ENCODE data around the gene NCR3LG1.

Gene NCR3LG1

DNA sequence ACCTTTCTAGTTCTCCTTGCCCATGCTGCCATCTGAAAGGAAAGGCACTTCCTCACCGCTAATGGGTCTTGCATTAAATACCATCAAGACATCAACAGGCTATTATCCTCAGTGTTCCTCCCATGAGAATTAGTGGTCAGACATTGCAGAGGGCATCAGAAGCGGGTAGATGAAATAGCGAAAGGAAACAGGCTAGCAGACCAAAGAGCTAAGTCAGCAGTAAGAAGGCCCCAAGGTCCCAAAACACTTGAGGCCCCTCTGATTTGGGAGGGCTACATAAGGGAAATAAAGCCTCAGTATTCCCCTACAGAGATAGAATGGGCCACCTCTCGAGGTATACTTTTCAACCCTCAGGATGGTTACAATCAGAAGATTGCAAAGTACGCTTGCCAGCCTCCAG, 23.9 kb downstream of the NCR3LG1 start:
- DNase-seq, result no peak

DNA sequence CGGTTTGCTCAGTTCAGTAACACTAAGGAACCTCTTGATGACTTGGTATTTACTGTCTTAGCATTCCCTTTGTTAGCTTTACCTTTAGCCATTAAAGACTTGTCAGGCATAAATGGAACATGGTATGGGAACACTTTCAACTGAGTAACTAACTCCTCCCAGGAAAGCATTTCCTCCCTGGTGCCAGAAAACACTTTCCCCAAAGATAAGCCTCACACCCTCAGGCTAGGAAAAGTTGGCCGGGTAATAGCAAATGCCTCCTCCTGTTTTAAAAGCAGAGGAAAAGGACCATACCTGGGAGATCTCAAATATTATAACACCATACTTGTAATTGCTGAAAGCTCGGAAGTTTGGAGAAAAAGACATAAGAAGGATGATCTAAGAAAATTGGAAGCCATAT, 24.9 kb downstream of the NCR3LG1 start:
- DNase-seq, result no peak

DNA sequence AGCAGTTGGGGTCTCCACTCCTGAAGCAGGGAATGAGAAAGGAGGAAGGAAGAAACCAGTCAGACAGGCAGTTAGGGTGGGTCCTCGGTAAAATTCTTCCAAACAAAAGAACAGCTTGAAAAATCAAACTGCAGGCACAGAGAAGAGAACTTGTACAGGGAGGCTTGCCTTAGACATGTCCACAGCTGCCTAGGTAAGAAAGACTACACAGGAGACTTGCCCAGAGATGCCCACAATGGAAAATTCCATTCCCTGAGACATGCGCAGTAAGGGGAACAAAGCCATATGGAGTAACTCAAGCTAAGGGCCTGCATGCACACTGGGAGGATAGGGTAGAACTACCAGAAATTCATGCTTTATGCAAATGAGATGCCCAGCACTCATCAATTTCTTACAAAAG, 27.1 kb downstream of the NCR3LG1 start:
- no peak for DNase-seq

DNA sequence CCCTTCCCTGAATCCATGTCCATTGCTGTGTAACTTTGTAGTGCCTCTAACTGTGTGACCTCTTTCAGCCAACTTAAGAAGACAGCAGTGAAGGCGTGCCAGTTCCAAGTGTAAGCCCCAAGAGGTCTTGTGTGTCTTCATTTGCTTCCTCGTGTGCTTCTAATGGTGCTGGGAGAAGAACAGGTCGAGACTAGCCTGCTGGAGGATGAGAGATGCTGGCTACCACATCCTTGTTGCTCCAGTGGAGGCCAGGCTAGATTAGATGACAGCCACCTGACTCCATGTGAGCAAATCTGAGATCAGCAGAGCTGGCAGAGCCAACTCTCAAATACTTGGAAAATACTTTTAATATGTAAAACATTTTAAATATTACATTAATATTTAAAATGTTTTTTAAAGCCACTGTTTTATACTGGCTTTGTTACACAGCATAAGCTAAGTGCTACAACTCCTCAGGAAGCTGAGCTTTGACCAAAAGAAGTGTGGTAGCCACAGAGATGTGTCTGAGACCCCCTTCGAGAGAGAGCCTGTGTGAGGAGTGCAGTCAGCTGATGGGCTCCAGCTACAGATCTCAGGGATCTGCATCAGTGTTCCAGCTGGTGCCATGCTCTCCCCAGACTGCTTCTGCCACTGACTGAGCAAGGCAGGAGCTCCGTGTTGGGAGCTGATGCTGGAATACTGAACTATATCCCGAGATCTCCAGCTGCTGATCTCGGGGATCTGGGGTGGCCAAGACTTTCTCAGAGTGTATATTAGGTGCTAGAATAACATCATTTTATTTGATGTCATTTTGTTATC, 28.0 kb downstream of the NCR3LG1 start:
- no peak for DNase-seq

DNA sequence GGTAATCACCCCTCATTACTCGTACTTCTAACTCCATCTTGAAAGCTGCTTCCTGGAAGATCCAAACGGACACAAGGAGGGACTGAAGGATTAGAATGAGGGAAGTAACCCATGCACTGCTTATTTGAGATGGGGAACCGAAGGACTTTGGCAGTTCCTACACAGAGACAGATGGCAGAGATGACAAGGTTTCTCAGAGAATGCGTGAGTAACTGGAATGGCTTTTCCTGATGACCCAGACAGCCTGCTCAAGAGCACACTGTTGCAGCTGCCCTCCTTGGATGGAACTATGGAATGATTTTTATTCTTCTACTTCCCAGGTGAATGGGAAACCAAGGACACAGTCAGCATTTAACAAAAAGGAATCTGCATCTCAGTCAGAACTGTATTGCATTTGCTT, 29.6 kb downstream of the NCR3LG1 start:
- no peak for DNase-seq

DNA sequence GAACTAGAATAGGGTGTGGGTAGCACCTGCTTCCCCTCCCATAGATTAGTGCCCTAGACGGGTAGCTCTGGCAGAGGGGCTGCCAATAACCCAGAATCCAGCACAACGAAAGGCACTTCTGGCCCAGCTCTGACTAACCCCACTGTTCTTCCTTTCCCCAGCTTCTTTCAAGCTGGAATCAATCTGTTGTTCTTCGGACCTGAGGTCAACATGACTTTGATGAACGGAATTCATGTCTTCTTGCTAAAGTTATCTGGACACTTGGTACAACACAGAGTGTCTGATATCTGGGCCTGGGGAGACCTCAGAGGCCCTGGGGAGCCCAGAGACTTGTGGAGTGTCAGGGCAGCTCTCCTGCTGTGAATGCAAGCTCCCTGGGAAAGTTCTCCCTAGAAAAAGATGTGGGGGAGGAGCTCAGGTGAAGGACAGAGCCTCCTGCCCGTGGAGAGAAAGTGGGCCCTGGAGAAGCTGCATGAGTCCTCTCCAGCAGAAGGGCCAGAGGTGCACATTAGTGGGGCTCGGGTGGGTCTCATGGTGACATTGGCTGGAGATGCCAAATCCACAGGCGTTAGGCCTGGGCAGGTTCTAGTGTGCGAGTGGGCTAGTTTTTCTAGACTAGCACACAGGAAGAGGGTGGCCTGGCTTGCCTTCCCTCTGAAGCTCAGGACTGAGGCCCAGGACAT, 30.6 kb downstream of the NCR3LG1 start:
- DNase-seq, result no peak

DNA sequence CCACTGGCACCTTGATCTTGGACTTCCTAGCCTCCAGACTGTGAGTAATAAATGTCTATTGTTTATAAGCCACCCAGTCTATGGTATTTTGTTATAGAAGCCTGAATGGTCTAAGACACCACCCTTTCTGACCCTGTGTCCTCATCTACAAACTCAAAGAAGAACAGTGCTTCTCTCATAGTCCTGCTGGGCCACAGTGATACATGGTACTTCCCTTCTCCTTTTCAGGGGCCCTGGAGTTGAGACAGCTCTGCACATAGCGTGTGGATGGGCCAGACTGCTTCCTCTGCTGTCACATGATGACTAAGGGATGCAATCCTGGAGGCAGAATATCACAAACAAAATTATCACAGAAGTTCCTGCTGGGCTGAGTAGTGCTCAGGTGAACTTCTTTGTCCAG, 31.9 kb downstream of the NCR3LG1 start:
- DNase-seq, result no peak

DNA sequence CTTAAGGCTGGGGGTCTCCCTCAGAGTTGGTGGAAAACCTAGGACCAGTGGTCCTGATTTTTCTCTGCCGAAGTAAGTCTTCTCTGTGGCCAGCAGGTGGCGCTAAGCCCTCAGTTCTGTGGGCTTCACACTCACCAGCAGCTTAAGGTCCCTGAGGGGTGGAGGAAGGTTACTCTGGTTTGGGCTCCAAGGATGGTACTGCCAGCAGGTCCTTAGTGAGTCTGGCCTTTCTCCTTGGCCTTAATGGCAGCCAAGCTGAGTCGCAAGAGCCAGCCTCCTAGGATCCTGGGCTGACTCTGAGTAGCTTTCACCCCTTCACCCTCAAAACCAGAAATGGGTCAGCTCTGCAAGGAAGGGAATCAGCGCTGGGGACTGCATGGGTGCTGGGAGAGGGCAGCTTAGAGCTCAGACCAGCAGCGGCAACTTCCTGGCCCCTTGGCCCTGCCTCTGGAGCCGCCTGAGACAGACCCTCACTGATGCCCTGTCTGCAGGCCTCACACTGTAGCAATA, 32.5 kb downstream of the NCR3LG1 start:
- no peak for DNase-seq

DNA sequence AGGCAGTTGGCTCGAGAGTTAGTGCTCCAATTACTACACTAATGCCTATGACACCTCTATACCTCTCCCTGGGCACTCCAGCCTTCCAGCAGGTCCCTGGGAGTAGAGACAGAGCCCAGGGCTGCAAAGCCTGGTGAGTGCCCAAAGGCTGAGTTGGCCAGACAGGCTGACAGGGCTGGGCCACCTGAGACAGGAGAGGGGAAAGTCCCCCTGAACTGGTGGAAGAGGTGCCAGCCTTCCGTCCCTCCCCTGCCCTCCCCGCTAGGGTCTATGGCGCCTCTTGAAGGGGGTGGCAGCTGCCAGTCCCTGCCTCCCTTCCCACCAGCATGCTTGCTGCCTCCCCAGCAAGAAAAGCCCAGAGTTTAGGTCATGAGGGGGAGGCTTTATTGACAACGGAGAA, 33.9 kb downstream of the NCR3LG1 start:
- no peak for DNase-seq

DNA sequence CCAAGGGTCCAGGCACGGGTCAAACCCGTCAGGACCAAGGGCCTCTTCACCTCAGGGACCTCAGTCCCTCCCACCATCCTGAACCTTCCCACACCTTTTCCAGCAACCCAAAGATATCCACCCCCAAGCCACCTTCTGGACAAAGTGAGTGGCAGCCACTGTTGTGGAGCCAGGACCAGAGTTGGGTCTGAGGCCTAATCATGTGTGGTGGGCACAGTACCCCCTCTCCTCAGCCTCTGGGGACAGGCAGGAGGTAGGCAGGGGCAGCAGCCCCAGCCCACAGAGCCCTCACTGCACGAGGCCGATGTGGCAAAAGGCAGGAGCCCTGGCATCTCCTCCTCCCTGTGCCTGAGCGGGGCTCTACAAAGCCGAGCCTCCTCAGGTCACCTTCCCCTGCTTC, 34.3 kb downstream of the NCR3LG1 start:
- DNase-seq, result no peak

DNA sequence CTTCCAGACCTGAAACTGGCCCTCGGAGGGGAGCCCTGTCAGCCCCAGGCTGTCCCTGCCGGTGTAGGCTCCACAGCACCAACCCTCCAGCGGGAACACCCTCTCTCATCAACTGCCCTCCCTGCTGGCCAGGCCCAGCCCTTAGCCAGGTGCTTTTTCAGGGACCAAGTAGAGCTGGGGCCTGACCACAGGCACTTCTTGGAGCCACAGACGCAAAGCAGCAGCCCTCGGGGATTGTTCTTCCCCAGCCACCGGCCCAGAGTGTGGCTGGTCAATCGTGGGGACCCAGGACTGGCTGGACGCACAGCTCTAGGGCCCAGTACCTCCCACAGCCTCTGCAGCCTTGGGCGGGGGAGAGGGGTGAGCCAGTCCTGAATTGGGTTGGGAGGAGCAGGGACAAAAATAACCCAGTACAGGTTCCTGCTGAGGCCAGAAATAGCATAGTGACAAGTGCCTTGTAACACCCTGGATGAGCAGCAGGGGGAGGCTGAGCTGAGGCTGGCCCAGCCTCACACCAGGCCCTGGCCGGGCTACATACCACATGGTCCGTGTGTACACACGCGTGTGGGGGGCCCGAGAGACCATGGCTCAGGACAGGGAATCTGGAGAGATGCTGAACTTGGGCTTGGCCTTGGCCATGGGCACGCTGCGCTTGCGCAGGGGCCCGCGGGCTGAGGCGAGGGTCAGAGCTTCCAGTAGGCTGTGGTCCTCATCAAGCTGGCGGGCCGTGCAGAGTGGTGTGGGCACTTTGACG, 34.9 kb downstream of the NCR3LG1 start:
- DNase-seq, result no peak

DNA sequence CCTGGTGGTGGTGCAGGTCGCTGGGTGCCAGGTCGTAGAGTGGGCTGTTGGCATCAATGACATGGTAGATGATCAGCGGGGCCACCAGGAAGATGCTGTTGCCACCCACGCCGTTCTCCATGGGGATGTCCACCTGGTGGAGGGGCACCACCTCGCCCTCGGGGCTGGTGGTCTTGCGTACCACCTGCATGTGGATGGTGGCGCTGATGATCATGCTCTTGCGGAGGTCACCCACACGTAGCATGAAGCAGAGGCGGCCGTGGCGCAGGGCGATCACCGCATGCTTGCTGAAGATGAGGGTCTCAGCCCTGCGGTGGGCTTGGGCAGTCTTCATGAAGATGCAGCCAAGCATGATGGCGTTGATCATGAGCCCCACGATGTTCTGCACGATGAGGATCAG, 35.7 kb downstream of the NCR3LG1 start:
- DNase-seq, result no peak

DNA sequence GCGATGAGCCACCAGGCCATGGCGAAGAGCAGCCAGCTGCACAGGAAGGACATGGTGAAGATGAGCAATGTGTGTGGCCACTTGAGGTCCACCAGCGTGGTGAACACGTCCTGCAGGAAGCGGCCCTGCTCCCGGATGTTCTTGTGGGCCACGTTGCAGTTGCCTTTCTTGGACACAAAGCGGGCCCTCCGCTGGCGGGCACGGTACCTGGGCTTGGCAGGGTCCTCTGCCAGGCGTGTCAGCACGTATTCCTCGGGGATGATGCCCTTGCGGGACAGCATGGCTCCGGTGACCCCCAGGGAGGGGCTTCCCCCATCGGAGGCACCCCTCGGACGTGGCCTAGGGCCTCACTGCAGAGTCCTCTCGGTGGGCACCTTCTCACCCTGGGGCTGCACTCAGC, 36.2 kb downstream of the NCR3LG1 start:
- DNase-seq, result no peak

DNA sequence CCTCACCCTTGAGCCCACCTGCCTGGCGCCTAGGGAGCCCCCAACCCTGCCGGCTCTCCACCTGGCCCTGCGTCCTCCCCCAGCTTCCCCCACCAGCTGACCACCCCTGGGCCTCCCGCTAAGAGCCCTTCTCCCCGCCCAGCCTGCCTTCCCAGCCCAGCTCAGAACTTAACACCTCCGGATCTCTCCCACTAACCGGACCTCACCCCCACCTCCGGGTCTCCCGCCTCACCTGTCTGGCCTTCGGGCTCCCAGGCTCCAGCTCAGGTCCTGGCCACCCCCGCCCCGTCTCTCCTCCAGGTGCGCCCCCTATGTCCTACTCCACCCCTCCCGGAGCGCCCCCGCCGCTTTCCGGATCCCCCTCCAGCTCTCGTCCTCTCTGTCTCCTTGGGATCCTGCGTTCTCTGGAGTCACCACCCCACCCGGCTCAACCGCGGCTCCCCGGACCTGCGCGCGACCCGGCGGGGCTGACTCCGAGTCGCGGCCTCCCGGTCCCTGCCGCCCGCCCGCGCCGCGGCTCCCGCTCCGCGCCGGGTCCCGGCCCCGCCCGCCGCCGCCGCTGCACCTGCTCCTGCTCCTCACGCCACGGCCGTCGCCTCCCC, 37.1 kb downstream of the NCR3LG1 start, which contains the start of gene KCNJ11:
TSS of gene KCNJ11 (minus strand) at position 51 of the 602 bp plus-strand sequence. CDS start 568 bp downstream, outside the sequence.
- no peak for DNase-seq

DNA sequence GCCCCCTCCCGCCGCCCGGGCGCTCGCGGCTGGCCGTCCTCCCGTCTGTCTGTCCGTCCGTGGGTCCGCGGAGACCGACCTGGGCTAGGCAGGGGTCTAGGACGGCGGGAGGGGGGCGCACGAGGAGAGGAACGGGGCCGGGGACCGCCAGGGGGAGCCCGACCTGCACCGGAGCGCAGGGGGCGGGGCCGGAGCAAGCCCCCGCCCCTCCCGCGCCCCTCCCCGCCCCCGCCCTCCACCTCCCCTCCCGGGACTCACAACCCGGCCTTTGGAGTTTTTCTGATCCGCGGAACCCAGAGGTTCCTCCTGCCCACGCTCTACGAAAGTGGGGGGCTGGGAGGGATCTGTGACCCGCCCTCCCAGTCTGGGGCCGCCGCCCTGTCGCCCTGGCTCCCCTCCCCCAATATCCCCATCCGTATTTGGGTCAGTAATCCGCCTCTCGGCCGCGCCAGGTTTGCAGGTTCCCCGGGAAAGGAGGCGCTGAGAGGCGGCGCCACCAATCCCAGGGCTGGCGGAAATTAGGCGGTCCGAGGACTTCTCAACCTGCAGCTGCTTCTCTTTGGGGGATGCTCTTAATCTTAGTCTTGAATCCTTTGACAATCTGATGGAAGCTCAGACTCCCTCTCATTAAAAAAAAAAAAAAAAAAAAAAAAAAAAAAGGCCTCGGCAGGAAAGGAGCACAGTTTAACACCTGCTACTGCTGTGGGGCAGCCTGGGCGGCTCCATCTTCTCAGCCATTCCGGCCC, 37.8 kb downstream of the NCR3LG1 start:
- peak; percentile 25 for DNase-seq

DNA sequence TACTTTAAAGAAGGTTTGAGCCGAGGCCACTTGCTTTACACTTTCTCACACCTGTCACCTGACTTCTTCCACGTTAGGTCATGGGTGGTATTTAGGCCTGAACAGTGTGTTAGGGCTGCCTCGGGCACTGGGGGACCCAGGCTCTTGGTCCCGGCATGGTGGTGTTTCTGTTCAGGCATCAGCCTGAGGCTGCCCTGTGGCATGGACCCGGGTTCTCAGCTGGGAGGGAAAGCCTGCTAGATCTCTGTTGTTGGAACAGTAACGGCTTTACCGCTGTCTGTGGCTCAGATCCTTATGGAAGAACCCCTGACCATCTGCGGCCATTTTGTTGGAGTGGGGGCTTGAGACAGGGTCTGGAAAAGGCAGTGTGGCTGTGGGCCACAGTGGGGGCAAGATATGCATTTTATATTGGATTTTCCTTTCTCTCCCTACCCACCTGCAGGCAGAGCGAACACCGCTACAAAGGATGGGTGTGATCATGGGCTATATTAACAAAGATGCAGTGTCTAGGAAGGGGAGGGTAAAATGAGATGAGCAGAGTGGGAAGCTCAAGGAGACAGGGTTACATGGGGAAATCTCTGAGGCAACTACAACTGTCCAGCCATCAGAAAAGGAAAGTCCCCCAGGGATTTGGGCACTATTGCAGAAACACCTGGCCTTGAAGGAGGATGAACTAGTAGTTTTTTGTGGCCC, 38.5 kb downstream of the NCR3LG1 start:
- DNase-seq, result no peak

DNA sequence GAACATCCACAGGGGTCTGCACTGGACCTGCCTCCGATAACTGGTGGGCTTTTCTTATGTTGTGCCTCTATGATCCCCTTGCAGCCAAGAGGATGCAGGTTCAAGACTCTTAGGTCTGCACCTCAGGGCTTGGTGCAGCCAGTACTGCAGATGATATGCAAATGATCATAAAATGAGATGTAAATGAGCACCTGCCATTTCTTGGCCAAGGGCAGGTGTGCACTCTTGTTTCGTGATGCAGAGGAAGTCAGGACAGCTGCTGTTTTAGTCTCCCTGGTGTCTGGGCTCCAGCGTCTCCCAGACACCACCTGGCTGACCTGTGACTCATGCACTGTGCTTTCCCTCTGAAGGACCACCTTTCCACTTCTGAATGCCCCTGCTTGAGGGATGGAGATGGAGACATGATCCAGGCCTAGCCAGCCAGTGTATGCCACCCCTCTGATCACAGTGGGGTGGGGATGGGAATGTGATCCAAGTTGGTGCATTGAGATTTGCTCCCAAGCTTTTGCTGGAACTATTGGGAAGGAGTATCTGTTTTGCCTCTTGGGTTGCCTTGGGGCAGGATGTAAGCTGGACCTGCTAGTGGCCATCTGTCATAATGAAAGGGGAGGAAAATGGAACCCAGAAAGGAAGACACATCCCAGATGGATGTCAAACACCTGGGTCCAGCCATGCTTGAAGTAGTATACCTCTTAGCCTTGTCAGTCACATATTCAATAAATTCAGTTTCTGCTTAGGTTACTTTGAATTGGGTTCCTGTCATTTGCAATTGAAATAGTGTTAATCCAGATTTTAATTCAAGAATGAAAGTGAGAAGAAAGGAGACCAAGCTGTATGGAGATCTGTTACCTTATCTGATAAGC, 40.1 kb downstream of the NCR3LG1 start:
- peak; percentile 56 for DNase-seq

DNA sequence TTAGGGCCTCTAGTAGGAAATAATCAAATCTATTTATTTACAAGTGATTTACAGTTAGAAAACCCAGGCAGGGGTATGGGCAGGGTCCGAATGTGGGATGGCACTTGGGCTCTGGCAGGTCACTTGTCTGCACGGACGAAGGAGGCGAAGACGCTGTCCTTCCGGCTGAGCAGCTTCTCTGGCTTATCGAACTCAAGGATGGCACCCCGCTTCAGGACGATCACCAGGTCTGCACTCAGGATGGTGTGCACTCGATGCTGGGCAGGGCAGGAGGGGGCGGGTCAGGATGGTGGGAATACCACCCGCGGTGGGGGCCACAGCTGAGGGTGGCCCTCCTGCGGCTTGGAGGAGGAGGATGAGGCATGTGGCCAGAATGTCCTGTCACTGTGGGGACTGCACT, 41.3 kb downstream of the NCR3LG1 start:
- DNase-seq, result no peak

DNA sequence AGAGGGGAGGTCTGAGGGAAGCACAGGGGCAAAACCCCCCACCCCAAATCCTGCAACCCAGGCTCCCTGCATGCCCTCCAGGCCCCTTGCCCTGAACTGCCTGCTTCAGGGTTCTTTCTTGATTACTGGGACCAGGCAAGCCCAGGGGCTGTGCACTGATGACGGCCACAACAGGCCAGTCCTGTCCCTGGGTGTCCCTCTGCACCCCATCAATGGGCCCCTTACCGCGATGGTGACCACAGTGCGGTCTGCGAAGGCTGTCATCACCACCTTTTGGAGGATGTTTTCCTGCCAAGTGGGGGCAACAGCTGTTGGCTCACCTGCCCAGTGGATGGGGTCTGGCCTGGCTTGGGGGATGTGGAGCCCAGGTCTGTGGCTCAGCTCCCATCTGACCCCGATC, 41.9 kb downstream of the NCR3LG1 start:
- DNase-seq, result no peak

DNA sequence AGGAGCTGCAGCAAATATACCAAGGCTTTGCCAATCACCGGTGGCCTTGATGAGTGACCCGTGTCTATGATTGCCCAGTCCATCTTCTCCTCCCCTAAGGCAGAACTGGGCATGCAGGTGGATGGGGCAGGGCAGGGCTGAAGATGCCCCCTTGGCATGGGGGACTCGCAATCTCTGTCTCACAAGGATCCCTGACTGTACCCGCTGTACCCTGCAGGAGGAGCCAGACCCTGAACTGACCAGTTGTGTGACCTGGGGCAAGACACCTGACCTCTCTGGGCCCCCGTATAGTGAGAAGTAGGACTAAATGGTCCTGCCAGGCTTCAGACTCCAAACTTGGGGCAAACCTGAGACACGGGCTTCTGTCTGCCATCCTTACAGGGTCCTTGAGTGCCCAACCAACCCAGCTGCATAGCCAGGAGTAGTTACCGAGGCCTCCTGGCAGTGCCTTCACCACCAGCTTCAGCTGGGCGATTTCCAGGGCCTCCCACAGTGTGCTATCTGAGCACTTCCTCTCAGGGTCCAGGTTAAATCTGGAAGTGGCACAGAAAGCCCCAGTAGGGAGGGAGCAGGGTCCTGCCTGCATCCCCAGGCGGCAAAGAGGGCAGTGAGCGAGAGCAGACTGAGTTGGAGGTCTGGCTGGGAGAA, 43.3 kb downstream of the NCR3LG1 start:
- DNase-seq, result no peak
